OCI-LY1 (cell line): ENCODE results near the gene PARD3.

ENCODE experiments used
- H2AFZ ChIP-seq: fragments of 200-600 bp; sonication (generic), shearing (Covaris generic); 2 replicates; pipeline ENCODE4 v1.6.0; 2014; ENCODE audit warnings: antibody characterized with exemption, mild to moderate bottlenecking, low read length
- H3F3A ChIP-seq: fragments of 200-600 bp; sonication (generic), shearing (Covaris generic); 2 replicates; pipeline ENCODE4 v1.6.0; 2014; ENCODE audit warnings: mild to moderate bottlenecking, antibody characterized with exemption, low read length, moderate library complexity; ENCODE audit not compliant: insufficient read depth
- H3K27ac ChIP-seq: fragments of 200-600 bp; sonication (generic); 2 replicates; pipeline ENCODE4 v1.5.1; 2014; ENCODE audit warnings: low read length, mixed run types, mild to moderate bottlenecking, low read depth; ENCODE audit not compliant: poor library complexity, severe bottlenecking
- H3K27me3 ChIP-seq: fragments of 200-600 bp; sonication (generic); 2 replicates; pipeline ENCODE4 v1.6.0; 2014; ENCODE audit warnings: antibody characterized with exemption, mild to moderate bottlenecking, low read length, moderate library complexity; ENCODE audit not compliant: insufficient read depth
- H3K36me3 ChIP-seq: fragments of 200-600 bp; sonication (generic); 2 replicates; pipeline ENCODE4 v1.6.1; 2014; ENCODE audit warnings: mild to moderate bottlenecking, antibody characterized with exemption, low read length, moderate library complexity, mixed read lengths; ENCODE audit not compliant: insufficient read depth
- H3K4me1 ChIP-seq: fragments of 200-600 bp; sonication (generic); 2 replicates; pipeline ENCODE4 v1.5.1; 2014; ENCODE audit warnings: mild to moderate bottlenecking, low read length, moderate library complexity; ENCODE audit not compliant: insufficient read depth, severe bottlenecking
- H3K4me2 ChIP-seq: fragments of 200-600 bp; sonication (generic), shearing (Covaris generic); 2 replicates; pipeline ENCODE4 v1.6.1; 2014; ENCODE audit warnings: low read length
- H3K4me3 ChIP-seq: fragments of 200-600 bp; sonication (generic); 2 replicates; pipeline ENCODE4 v1.5.1; 2014; ENCODE audit warnings: low read length, low read depth, mild to moderate bottlenecking, mixed read lengths; ENCODE audit not compliant: poor library complexity, severe bottlenecking
- H3K79me2 ChIP-seq: fragments of 200-600 bp; shearing (Covaris generic); 2 replicates; pipeline ENCODE4 v1.6.1; 2016; ENCODE audit warnings: mixed run types, low read length, mixed read lengths; ENCODE audit not compliant: insufficient read depth
- H3K9ac ChIP-seq: fragments of 200-600 bp; sonication (generic), shearing (Covaris generic); 2 replicates; pipeline ENCODE4 v1.6.1; 2014; ENCODE audit warnings: mild to moderate bottlenecking, low read length, mixed read lengths
- H3K9me2 ChIP-seq: fragments of 200-600 bp; sonication (generic), shearing (Covaris generic); 2 replicates; pipeline ENCODE4 v1.6.1; 2014; ENCODE audit warnings: low read depth, mild to moderate bottlenecking, low read length, mixed read lengths
- H3K9me3 ChIP-seq: fragments of 200-600 bp; shearing (Covaris generic); 2 replicates; pipeline ENCODE4 v1.6.1; 2014; ENCODE audit warnings: low read length, mixed read lengths
- H4K20me1 ChIP-seq: fragments of 200-600 bp; sonication (generic), shearing (Covaris generic); 2 replicates; pipeline ENCODE4 v1.6.0; 2016; ENCODE audit warnings: mild to moderate bottlenecking, low read length; ENCODE audit not compliant: insufficient read depth
- EZH2 ChIP-seq: fragments of 200-600 bp; sonication (generic), shearing (Covaris generic); IDR thresholded peaks from 2 replicates; pipeline ENCODE4 v1.8.0; 2017; ENCODE audit warnings: borderline replicate concordance, mixed run types, mild to moderate bottlenecking, antibody characterized with exemption, low read length, moderate library complexity, mixed read lengths
- TF ChIP-seq, protein P1 (sequence below): fragments of 200-600 bp; sonication (generic), shearing (Covaris generic); IDR thresholded peaks from 2 replicates; pipeline ENCODE4 v1.5.1; 2017; ENCODE audit warnings: mild to moderate bottlenecking, antibody characterized with exemption, low read length, moderate library complexity, mixed read lengths

Gene PARD3

GRCh38 chr10:34543716-34544115, 271.4 kb downstream of the PARD3 start:
- peaks cover 4% of the 10 kb centered on the region; the same call in 1 of the 2 replicates for H3K27me3 ChIP-seq

GRCh38 chr10:34540492-34540891, 274.6 kb downstream of the PARD3 start:
- no peaks in the 10 kb centered on the region for H3K36me3 ChIP-seq
- H3K9ac ChIP-seq = no peak overlapping the region
- no peaks in the 10 kb centered on the region for H3K9me3 ChIP-seq
- TF ChIP-seq, protein P1, sequence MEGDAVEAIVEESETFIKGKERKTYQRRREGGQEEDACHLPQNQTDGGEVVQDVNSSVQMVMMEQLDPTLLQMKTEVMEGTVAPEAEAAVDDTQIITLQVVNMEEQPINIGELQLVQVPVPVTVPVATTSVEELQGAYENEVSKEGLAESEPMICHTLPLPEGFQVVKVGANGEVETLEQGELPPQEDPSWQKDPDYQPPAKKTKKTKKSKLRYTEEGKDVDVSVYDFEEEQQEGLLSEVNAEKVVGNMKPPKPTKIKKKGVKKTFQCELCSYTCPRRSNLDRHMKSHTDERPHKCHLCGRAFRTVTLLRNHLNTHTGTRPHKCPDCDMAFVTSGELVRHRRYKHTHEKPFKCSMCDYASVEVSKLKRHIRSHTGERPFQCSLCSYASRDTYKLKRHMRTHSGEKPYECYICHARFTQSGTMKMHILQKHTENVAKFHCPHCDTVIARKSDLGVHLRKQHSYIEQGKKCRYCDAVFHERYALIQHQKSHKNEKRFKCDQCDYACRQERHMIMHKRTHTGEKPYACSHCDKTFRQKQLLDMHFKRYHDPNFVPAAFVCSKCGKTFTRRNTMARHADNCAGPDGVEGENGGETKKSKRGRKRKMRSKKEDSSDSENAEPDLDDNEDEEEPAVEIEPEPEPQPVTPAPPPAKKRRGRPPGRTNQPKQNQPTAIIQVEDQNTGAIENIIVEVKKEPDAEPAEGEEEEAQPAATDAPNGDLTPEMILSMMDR = no peak
- TF ChIP-seq EZH2 = no peak
- H2AFZ ChIP-seq = no peak overlapping the region
- no peak overlapping the region for H3K27ac ChIP-seq
- no peaks in the 10 kb centered on the region for H4K20me1 ChIP-seq
- H3K4me1 ChIP-seq = no peaks in the 10 kb centered on the region
- H3F3A ChIP-seq = no peaks in the 10 kb centered on the region
- no peaks in the 10 kb centered on the region for H3K9me2 ChIP-seq
- H3K27me3 ChIP-seq = no peaks in the 10 kb centered on the region
- no peak overlapping the region for H3K4me3 ChIP-seq
- H3K79me2 ChIP-seq = no peaks in the 10 kb centered on the region
- no peak overlapping the region for H3K4me2 ChIP-seq

More at GRCh38 chr10:34543716-34544115, 271.4 kb downstream of the PARD3 start:
- no peaks in the 10 kb centered on the region for H4K20me1 ChIP-seq
- H3K36me3 ChIP-seq = no peaks in the 10 kb centered on the region
- H2AFZ ChIP-seq = no peak overlapping the region
- no peaks in the 10 kb centered on the region for H3K9me2 ChIP-seq
- H3K9me3 ChIP-seq = no peaks in the 10 kb centered on the region
- H3K4me2 ChIP-seq = no peak overlapping the region
- no peaks in the 10 kb centered on the region for H3K4me1 ChIP-seq
- TF ChIP-seq, protein P1 = no peak
- no peak for TF ChIP-seq EZH2
- no peak overlapping the region for H3K27ac ChIP-seq
- no peak overlapping the region for H3K4me3 ChIP-seq
- H3K79me2 ChIP-seq = no peaks in the 10 kb centered on the region
- no peak overlapping the region for H3K9ac ChIP-seq
- no peaks in the 10 kb centered on the region for H3F3A ChIP-seq

DNA sequence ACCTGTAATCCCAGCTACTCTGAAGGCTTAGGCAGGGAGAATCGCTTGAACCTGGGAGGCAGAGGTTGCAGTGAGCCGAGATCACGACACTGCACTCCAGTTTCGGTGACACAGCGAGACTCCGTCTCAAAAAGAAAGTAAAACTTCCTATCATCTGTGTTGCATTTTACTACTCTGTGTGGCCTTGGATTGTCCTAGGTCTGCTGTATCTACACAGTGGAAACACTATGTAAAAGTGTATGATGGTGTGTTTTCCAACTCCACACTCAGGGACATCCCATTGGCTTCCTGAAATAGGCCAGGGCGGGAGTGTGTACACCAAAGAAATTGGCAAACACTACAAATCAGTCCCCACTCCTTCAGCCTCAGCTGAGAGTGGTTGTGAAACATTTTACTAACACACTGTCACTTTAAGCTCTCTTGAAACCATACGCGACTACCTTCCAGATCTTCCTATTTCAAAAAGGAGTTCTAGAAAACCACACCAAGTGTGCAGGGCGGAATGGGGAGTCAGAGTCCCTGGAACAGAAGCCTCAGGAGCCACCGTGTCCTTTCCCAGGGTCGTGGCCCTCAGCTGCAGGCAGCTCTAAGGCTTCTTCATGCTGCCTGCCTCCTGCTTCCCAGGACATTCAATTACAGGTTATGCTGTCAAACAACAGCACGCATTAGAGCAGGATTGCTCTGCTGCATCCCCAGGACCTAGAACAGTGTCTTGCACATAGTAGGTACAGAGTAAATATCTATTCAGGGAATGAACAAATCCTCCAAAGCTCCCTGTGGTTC, 275.4 kb downstream of the PARD3 start:
- no peaks in the 10 kb centered on the region for H4K20me1 ChIP-seq
- H3K27me3 ChIP-seq = no peaks in the 10 kb centered on the region
- H3K9me3 ChIP-seq = no peaks in the 10 kb centered on the region
- TF ChIP-seq EZH2 = no peak
- TF ChIP-seq, protein P1 = no peak
- H3K9ac ChIP-seq = no peak overlapping the region
- H3K79me2 ChIP-seq = no peaks in the 10 kb centered on the region
- no peak overlapping the region for H2AFZ ChIP-seq
- H3K4me2 ChIP-seq = peak overlapping the region; percentile 19; the same call in 1 of the 2 replicates
- H3K27ac ChIP-seq = no peak overlapping the region
- no peaks in the 10 kb centered on the region for H3K4me1 ChIP-seq
- H3F3A ChIP-seq = no peaks in the 10 kb centered on the region
- no peak overlapping the region for H3K4me3 ChIP-seq
- H3K9me2 ChIP-seq = no peaks in the 10 kb centered on the region
- H3K36me3 ChIP-seq = no peaks in the 10 kb centered on the region
